Hematopoietic multipotent progenitor cell treated with erythropoietin and hydrocortisone succinate and interleukin-3 and kit ligand, for 17 days (in vitro differentiated cells): Measurements from ENCODE around the gene FAM240A.
"Not testable (repeated sequence)": the region's sequence is repeated elsewhere in the genome, so short reads cannot be mapped to it uniquely, and the experiment has no call there.

Experiments
- DNase-seq: peaks from one replicate; pipeline ENCODE4 v3.0.0-alpha.2; 2015; ENCODE audit warnings: low spot score

Gene FAM240A

GRCh38 chr3:46586738-46587246 is 25.5 kb upstream of the FAM240A start:
- DNase-seq = no peak

- DNase-seq = not testable (repeated sequence)
Measured at GRCh38 chr3:46587268-46587667, 25.1 kb upstream of the FAM240A start.

- no peak for DNase-seq
Measured at GRCh38 chr3:46593274-46593862, 19.0 kb upstream of the FAM240A start.

GRCh38 chr3:46593979-46594378 is 18.3 kb upstream of the FAM240A start:
- no peak for DNase-seq

- DNase-seq = no peak
Measured at GRCh38 chr3:46594723-46595122, 17.6 kb upstream of the FAM240A start.

- no peak for DNase-seq
Measured at GRCh38 chr3:46595819-46596314, 16.5 kb upstream of the FAM240A start.

- no peak for DNase-seq
Measured at GRCh38 chr3:46599590-46599989, 12.7 kb upstream of the FAM240A start.

GRCh38 chr3:46603446-46604046 is 8.8 kb upstream of the FAM240A start:
- DNase-seq = no peak

- DNase-seq = no peak
Measured at GRCh38 chr3:46604127-46604526, 8.2 kb upstream of the FAM240A start.

GRCh38 chr3:46607603-46608028 is 4.7 kb upstream of the FAM240A start:
- no peak for DNase-seq

- no peak for DNase-seq
Measured at GRCh38 chr3:46609212-46609721, 3.1 kb upstream of the FAM240A start.

GRCh38 chr3:46609944-46610722 is 2.2 kb upstream of the FAM240A start:
- no peak for DNase-seq

GRCh38 chr3:46613313-46614005 is 1.1 kb downstream of the FAM240A start:
- peak; percentile 43 for DNase-seq

- DNase-seq = peak; percentile 72
Measured at GRCh38 chr3:46614431-46614830, 2.1 kb downstream of the FAM240A start.

GRCh38 chr3:46615050-46615775 is 2.9 kb downstream of the FAM240A start:
- no peak for DNase-seq

GRCh38 chr3:46615976-46616375 is 3.7 kb downstream of the FAM240A start:
- no peak for DNase-seq

GRCh38 chr3:46617941-46618340 is 5.6 kb downstream of the FAM240A start:
- DNase-seq = no peak

- no peak for DNase-seq
Measured at GRCh38 chr3:46619845-46620778, 7.8 kb downstream of the FAM240A start.

- no peak for DNase-seq
Measured at GRCh38 chr3:46624533-46624932, 12.2 kb downstream of the FAM240A start.

- no peak for DNase-seq
Measured at GRCh38 chr3:46624975-46625490, 12.7 kb downstream of the FAM240A start.
